GM21528 (cell line): ENCODE data around the gene STAB2.

Experiments used
- ATAC-seq: cut with Tn5 transposase; IDR thresholded peaks from one replicate; pipeline ENCODE4 v1.9.1; 2021; ENCODE audit warnings: mild to moderate bottlenecking, moderate library complexity; ENCODE audit not compliant: unreplicated experiment, low FRiP score

The STAB2 gene, protein sequence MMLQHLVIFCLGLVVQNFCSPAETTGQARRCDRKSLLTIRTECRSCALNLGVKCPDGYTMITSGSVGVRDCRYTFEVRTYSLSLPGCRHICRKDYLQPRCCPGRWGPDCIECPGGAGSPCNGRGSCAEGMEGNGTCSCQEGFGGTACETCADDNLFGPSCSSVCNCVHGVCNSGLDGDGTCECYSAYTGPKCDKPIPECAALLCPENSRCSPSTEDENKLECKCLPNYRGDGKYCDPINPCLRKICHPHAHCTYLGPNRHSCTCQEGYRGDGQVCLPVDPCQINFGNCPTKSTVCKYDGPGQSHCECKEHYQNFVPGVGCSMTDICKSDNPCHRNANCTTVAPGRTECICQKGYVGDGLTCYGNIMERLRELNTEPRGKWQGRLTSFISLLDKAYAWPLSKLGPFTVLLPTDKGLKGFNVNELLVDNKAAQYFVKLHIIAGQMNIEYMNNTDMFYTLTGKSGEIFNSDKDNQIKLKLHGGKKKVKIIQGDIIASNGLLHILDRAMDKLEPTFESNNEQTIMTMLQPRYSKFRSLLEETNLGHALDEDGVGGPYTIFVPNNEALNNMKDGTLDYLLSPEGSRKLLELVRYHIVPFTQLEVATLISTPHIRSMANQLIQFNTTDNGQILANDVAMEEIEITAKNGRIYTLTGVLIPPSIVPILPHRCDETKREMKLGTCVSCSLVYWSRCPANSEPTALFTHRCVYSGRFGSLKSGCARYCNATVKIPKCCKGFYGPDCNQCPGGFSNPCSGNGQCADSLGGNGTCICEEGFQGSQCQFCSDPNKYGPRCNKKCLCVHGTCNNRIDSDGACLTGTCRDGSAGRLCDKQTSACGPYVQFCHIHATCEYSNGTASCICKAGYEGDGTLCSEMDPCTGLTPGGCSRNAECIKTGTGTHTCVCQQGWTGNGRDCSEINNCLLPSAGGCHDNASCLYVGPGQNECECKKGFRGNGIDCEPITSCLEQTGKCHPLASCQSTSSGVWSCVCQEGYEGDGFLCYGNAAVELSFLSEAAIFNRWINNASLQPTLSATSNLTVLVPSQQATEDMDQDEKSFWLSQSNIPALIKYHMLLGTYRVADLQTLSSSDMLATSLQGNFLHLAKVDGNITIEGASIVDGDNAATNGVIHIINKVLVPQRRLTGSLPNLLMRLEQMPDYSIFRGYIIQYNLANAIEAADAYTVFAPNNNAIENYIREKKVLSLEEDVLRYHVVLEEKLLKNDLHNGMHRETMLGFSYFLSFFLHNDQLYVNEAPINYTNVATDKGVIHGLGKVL (N-terminal part only)

DNA sequence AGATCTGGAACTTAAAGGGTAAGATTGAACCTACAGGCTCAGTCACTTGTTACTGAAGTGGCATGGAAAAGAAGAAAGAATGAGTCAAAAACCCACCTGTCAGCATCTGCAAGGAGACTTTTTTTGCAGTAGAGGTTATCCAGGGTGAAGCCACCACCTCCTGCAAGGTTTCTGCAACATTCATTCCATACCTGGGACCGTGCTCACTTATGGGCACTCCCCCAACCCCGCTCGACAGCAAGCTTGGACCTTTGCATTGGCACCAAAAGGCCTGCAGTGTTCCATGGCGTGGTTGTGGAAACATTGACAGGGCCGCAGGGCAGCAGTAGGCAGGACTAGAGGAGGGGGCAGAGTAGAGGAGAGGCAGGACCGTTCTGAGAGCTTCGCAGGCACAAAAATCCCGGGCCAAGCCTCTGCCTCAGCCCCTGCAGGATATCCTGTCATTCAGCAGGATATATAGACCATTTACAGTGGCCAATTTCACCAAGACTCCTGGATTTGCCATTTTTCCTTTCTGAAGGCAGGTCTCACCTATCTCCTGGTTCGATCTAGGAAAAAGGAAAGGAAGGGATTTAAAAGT, at the start of gene STAB2:
Gene STAB2 (plus strand): TSS at position 483 of the 580 bp plus-strand sequence. CDS start 204 bp downstream, outside the sequence.
- ATAC-seq = no peak

DNA sequence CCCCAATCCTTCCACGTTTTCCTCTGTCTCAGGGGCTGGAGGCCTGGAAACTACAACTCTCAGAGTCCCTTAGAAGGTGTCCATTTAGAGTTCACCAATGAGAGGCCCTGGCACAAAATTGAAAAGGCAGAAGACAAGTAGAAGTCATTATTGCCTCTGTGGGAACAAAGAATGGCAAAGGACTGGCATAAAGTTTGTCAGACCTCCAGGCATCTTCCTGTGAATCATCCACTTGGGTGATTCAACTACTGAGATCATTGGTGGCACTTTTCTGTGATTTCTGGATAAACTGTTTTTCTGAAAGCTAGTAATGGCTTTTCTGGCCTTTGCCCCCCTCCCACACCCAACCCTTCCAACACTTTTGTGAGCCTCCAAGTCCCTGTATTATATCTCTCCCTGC, 48.7 kb upstream of the STAB2 start:
- ATAC-seq = no peak

DNA sequence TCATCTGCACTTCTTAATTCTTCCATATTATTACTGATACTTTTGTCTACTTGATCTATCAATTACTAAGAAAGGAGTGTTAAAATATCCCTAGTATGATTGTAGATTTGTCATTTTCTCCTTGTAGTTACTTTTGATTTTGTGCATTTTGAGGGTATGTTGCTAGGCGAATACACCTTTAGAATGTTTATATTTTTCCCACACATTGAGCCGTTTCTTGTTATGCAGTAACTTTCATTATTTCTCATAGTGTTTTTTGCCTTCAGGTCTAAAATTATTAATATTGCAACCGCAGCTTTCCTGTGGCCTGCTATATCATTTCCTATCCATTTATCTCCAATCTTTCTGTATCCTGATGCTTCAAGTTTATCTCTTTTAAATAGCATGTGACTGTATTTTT, 46.8 kb upstream of the STAB2 start:
- ATAC-seq = no peak

DNA sequence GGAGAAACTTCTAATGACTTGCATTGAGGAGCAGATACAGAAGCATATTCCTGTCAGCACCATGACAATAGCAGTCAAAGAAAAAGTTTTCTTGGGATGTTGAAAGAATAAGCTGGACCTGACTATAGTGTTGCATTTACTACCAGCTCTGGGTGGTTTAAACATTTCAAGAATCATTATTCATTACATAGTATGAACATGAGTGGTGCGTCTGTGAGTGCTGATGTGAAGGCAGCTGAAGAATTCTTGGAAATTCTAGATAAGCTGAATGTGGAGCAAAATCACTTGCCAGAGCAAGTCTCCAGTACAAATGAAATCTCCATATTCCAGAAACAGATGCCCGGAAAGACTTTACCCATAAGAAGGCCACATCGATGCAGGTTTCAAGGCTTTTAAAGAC, 45.0 kb upstream of the STAB2 start:
- no peak for ATAC-seq

DNA sequence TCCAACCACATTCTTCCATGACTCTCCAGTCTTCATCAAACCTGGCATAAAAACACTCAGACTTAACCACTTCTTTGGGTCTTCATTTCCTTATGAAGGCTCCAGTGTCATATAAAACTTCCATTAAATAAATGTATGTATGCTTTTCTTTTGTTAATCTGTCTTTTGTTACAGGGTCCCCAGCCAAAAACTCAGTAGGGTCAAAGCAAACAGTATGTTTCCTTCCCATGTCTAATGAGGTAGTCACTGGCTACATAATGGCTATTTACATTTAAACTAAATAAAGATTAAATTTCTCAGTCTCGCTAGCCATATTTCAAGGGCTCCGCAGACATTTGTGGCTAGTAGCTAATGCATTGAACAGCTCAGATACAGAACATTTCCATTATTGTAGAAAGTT, 40.1 kb upstream of the STAB2 start:
- ATAC-seq = no peak

DNA sequence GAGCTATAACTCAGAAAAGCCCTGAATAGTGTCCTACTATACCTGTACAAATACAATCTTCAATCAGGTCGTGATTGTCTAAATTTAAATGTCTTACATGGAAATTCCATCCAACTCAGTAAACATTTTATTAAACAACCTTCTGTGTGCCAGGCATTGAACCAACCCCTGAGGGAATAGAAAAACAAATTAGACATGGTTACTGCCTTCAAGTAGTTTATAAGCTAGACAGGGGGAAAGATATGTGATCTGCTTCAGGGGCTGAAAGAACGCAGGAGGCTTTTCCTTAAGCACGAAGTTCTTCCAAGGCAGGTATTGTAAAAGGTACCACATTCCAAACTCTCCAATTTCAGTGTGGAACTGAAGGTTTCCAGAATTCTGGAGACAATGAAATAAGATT, 39.7 kb upstream of the STAB2 start:
- ATAC-seq = no peak

DNA sequence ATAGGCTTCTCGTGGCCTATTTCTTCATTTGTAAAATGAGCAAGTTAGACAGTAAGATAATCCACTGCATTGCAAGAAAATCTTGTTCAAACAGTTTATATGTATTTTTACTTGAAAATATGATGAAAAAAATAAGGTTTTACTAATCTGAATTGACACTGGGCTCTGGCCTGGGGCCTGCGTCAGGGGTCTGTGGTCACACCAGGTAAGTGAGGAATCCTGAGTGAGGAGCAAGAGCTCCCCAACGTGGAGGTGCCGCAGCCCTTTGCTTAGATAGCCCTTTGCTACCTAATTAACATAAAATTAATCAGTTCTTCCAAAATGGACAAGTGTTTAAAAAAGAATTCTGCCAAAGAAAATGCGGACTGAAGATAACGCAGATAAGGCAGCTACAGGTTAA, 39.1 kb upstream of the STAB2 start:
- ATAC-seq = no peak

DNA sequence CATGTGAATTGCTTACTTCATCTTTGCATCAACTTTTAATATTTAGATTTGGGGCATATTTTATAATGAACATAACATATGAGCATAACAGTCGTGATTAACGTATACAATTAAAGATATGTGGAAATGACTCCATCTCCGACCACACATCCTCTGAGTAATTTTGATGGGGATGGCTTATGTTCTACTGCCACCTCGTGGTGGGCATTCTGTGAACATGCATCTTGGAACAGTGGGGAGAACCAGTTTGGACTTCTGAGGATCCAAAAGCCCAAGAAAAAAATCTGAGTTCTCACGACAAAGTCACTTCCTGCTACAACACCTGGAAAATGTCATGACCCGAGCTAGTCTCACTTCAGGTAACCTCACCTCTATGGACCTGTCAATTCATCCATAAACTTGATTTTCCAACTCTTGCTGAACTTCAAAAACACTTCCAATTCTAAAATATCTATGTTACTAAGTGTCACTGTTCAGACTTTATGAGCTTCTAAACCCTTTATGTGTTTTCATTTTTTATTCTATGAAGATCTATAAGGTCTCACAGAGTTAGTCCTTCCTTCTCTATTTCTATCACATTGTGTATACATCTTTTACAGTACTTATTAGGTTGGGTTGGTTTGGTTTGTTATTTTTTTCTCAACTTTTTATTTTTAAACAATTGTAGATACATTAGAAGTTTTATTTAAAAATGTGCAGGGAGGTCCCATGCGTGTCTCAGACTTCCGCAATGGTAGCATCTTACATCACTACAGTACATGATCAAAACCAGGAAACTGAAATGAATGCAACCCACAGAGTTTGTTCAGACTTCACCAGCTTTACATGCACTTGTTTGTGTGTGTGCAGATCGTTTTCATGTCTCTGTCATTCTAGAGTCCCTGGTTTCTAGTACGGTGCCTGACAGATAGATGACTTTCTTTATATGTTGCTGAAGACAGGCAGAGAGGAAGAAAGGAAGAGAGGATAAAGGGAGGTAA, 38.2 kb upstream of the STAB2 start:
- peak; percentile 76 for ATAC-seq

DNA sequence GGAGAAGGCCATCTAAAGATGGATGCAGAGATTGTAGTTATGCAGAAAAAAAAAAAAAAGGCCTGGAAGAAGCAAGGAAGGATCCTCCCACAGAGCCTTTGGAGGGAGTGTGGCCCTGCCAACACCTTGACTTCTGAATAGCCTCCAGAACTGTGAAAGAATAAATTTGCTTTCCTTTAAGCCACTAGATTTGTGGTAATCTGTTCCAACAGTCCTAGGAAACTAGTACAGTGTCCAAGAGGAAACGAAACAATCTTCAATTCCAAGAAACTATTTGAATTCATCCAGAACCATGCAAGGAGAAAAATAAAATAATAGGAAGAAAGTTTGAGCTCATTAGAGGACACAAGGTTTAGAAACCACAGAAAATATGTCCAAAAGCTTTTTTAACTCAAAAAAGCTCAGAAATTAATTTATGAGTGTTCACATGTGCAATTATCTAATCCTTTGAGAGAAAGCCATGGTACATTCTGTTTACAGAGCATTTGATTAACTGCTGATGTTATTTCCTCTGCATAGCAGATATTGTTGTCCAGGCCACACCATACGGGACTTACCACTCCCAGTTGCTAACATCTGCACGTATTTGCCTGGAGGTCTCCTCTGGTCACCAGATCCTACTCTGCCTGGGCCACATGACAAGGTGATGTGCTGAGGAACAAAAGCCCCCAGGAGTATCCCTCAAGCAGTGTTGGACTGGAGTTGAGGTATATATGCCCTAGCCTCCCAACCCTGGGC, 30.0 kb upstream of the STAB2 start:
- ATAC-seq = no peak

DNA sequence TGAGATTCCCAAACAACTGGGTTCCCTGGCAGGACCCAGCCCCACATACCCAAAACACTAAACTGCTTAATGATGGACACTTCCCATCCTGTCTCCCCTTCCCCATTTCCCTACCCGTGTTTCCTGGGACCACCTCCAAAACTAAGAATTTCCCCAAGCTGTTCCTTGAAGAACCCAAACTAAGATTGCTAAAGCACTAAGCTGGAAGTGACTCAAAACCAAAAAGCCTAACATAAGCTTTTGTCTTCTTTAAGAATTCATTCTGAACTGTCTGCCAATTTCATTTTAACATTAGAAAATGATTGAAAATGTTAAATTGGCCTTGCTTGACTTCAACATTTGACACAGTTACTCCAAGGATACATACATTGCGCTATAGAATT, 29.5 kb upstream of the STAB2 start:
- ATAC-seq = no peak

DNA sequence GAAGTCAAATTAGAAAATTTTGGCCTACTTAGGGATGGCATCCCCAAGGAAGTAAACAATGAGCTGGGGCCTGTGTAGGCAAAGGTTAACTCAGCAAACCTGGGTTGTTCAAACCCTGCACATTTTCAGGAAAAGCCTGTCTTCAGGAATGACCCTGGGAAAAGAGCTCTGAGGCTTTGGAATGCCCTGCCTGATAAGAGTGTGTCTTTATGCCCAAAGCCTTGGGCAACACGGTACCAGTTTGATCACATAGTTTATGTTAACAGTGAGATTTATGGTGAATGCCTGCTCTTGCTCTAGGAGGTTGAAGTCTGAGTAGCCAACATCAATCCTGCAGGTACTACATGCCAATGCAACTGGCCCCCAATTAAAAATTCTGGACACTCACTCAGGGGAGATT, 28.2 kb upstream of the STAB2 start:
- ATAC-seq = no peak

DNA sequence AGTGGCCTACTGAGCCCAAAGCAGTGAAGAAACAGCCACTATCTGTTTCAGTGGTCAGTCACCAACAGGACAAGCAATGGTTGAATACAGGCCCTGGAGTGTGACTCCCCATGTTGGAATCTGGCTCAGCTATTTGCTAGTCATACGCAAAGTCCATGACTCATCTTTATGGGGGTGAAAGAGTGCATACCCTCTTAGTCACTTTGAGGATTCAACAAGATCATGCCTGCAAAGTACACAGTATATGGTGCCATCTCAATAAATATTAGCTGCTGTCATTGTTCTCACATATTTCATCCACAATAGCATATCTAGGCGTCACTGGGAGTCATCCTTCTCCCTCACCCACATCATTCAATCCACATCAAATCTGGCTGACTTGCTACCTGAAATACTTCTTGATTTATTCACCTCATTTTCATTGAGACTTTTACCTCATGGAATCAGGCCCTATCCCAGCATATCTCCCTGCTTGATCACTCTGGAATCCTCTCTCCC, 26.4 kb upstream of the STAB2 start:
- ATAC-seq = no peak

DNA sequence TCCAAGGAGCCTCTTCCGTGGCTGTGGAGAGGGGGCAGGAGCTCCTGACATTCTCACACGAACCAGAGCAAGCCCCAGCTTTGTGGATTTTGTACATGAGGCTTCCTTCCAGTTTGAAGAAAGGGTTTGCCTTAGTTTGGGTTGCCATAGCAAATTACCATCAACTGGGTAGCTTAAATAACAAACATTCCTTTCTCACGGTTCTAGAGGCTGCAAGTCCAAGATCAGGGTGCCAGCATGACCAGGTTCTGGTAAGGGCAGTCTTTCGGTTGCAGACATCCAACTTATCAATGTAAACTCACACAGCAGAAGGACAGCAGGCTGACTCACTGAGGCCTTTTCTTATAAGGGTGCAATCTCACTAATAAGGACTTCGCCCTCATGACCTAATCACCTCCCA, 25.9 kb upstream of the STAB2 start:
- ATAC-seq = no peak

DNA sequence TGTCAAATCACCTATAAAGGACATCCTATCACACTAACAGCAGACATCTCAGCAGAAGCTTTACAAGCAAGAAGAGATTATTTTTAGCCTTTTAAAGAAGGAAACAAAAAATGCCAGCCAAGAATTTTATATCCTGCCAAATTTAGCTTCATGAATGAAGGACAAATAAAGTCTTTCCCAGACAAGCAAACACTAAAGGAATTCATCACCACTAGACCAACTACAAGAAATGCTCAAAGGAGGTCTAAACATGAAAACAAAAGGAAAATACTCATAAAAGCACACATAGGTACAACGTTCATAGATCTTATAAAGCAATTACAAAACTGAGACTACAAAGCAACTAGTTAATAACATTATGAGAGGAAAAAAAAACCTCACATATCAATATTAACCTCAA, 20.7 kb upstream of the STAB2 start:
- ATAC-seq = no peak

DNA sequence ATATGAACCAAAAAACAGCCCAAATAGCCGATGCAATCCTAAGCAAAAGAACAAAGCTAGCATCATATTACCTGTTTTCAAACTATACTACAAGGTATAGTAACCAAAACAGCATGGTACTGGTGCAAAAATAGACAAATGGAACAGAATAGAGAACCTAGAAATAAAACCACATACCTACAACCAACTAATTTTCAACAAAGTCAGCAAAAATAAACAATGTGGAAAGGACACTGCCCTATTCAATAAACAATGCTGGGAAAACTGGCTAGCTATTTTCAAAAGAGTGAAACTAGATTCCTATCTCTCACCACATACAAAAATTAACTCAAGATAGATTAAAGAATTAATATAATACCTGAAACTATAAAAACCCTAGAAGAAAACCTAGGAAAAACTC, 17.8 kb upstream of the STAB2 start:
- no peak for ATAC-seq

DNA sequence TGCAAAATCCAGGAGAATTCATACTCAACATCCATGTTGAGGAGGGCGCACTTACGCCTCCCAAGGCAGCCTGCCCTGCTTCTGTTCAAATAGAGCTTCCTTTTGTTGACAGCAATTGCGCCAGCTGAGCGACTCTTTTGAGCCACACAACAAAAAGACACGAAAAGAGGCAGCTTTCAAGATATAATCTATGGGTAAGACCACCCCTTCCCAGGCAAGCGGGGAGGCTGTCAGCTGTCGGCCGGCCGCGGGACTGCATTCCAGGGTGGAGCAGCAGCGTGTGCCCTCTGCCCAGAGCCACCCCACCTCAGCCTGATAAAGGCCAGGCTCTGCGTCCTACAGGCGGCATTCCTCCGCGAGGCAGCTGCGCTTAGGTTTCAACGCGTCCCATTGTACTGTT, 15.8 kb upstream of the STAB2 start:
- ATAC-seq = no peak

DNA sequence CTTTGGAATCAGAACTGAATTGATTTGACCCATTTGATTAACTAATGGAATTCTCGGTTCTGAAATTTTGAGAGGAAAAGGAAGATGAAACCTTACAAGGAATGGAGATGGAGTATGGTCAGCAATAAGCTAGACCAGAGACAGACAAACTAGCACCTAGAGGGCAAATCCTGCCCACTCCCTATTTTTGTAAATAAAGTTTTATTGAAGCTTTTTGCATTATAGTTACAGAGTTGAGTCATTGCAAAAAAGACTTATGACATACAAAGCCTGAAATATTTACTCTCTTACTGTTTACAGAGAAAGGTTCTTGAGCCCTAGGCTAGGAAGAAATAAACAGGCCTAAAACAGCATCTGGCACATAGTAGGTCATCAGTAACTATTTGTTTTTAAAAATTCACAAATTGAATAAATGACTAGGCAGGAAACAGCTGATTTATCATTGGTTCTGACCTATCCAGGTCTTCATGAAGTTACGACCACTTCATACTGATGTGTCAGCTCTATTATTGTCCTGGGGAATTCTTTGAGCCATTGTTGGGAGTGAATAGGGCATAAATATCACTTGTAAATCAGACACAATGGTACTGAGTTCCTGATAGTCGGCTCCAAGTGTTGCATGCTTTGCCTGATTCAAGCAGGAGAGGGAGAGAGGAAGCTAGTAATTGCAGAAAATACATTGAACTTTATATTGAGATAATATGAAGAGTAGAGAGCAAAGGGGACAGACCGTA, 14.6 kb upstream of the STAB2 start:
- ATAC-seq = no peak

DNA sequence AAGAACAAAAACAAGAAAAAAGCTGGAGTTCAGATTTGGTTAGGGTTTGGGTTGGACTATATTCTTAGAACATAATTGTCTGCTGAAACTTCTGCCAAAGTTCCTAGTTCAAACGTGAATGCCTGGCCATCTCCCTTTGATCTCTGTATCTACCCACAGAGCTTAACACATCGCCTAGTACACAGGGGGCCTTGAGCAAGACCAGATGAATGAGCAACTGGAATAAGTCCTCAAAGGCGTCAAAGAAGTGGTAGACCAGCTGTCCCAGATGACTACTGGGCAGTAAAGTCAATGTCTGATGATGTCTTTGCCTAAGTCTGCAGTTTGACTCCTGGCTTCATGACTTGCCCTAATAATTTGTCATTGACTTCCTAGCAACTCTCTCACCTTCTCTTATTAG, 13.9 kb upstream of the STAB2 start:
- ATAC-seq = no peak
